T-helper 17 cell (primary cell): ENCODE measurements around the gene TNNT1. TPM values are rescaled to one million over a fixed set of nuclear protein-coding genes. Genes with fewer than 3 reads are reported as not detected.
"Not testable (repeated sequence)": the region's sequence is repeated elsewhere in the genome, so short reads cannot be mapped to it uniquely, and the experiment has no call there.

Experiments
- ATAC-seq: fragments of 150-1000 bp; cut with Tn5 transposase; 2 replicates; pipeline ENCODE4 v1.10.0; 2021; ENCODE audit warnings: mild to moderate bottlenecking, moderate library complexity
- DNase-seq, 3 donors: peaks; one replicate each; pipeline versions ENCODE4 v3.0.0 to v3.0.0-alpha.2; 2020 to 2021
- H3K9me3 ChIP-seq: one replicate; pipeline ENCODE4 v1.7.0; 2013; ENCODE audit warnings: low read length, mild to moderate bottlenecking; ENCODE audit not compliant: control insufficient read depth, poor library complexity, severe bottlenecking
- H3K27ac Mint-ChIP-seq: one replicate; pipeline ENCODE4 v1.8.0; 2022; ENCODE audit warnings: mild to moderate bottlenecking, moderate library complexity, mixed read lengths
- H3K27me3 Mint-ChIP-seq: one replicate; pipeline ENCODE4 v1.8.0; 2022; ENCODE audit warnings: mixed read lengths
- H3K36me3 Mint-ChIP-seq: one replicate; pipeline ENCODE4 v1.8.0; 2022; ENCODE audit warnings: low read depth, mixed read lengths
- H3K4me1 Mint-ChIP-seq: one replicate; pipeline ENCODE4 v1.8.0; 2022; ENCODE audit warnings: mild to moderate bottlenecking, mixed read lengths
- H3K4me3 Mint-ChIP-seq: one replicate; pipeline ENCODE4 v1.8.0; 2022; ENCODE audit warnings: mild to moderate bottlenecking, moderate library complexity, mixed read lengths
- total RNA-seq, 4 donors: library from RNA in 2 of 4; stranded (reverse) in 2 of 4; gene quantifications; one replicate each; pipeline ENCODE4 v1.2.3 and lab custom pipeline; 2022 to 2026

Gene TNNT1
- total RNA-seq, 2 donors from 2014 or later = 0.52 TPM; not detected in 1

DNA sequence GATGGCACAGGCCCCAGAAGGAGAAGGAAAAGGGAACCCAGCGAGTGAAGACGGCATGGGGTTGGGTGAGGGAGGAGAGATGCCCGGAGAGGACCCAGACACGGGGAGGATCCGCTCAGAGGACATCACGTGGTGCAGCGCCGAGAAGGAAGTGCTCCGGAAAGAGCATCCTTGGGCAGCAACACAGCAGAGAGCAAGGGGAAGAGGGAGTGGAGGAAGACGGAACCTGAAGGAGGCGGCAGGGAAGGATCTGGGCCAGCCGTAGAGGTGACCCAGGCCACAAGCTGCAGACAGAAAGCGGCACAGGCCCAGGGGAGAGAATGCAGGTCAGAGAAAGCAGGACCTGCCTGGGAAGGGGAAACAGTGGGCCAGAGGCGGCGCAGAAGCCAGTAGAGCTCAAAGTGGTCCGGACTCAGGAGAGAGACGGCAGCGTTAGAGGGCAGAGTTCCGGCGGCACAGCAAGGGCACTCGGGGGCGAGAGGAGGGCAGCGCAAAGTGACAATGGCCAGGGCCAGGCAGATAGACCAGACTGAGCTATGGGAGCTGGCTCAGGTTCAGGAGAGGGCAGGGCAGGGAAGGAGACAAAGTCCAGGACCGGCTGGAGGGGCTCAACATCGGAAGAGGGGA is 32.7 kb downstream of the TNNT1 start:
- peak overlapping the region; percentile 98 for H3K27ac Mint-ChIP-seq
- H3K36me3 Mint-ChIP-seq = peaks cover 10% of the 10 kb centered on the region
- H3K27me3 Mint-ChIP-seq = no peaks in the 10 kb centered on the region
- H3K9me3 ChIP-seq = no peaks in the 10 kb centered on the region
- peaks cover 32% of the 10 kb centered on the region for H3K4me1 Mint-ChIP-seq
- ATAC-seq = peak; percentile 24
- peak in 2 of 3 donors; percentile 32 to 36 for DNase-seq
- H3K4me3 Mint-ChIP-seq = peak overlapping the region; percentile 100

DNA sequence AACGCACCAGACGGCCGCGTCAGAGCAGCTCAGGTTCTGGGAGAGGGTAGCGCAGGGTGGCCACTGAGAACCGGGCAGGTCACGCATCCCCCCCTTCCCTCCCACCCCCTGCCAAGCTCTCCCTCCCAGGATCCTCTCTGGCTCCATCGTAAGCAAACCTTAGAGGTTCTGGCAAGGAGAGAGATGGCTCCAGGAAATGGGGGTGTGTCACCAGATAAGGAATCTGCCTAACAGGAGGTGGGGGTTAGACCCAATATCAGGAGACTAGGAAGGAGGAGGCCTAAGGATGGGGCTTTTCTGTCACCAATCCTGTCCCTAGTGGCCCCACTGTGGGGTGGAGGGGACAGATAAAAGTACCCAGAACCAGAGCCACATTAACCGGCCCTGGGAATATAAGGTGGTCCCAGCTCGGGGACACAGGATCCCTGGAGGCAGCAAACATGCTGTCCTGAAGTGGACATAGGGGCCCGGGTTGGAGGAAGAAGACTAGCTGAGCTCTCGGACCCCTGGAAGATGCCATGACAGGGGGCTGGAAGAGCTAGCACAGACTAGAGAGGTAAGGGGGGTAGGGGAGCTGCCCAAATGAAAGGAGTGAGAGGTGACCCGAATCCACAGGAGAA is 33.5 kb downstream of the TNNT1 start:
- H3K27me3 Mint-ChIP-seq = no peaks in the 10 kb centered on the region
- no peak for DNase-seq
- peaks cover 33% of the 10 kb centered on the region for H3K4me1 Mint-ChIP-seq

DNA sequence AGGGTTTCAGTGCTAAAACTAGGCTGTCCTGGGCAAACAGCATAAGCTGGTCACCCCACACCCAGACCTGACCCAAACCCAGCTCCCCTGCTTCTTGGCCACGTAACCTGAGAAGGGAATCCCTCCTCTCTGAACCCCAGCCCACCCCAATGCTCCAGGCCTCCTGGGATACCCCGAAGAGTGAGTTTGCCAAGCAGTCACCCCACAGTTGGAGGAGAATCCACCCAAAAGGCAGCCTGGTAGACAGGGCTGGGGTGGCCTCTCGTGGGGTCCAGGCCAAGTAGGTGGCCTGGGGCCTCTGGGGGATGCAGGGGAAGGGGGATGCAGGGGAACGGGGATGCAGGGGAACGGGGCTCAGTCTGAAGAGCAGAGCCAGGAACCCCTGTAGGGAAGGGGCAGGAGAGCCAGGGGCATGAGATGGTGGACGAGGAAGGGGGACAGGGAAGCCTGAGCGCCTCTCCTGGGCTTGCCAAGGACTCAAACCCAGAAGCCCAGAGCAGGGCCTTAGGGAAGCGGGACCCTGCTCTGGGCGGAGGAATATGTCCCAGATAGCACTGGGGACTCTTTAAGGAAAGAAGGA is 34.4 kb downstream of the TNNT1 start:
- Mint-ChIP-seq H3K27ac (peak overlapping the region; percentile 34), H3K27me3 (no peaks in the 10 kb centered on the region), H3K36me3 (peaks cover 12% of the 10 kb centered on the region), H3K4me3 (peak overlapping the region; percentile 100), H3K4me1 (peaks cover 36% of the 10 kb centered on the region)
- H3K9me3 ChIP-seq = no peaks in the 10 kb centered on the region
- ATAC-seq (no peak), DNase-seq (no peak)

More for the DNA sequence above, 33.5 kb downstream of the TNNT1 start:
- Mint-ChIP-seq H3K27ac (peak overlapping the region; percentile 98), H3K4me3 (peak overlapping the region; percentile 100), H3K36me3 (peaks cover 12% of the 10 kb centered on the region)
- H3K9me3 ChIP-seq = no peaks in the 10 kb centered on the region
- ATAC-seq = no peak

DNA sequence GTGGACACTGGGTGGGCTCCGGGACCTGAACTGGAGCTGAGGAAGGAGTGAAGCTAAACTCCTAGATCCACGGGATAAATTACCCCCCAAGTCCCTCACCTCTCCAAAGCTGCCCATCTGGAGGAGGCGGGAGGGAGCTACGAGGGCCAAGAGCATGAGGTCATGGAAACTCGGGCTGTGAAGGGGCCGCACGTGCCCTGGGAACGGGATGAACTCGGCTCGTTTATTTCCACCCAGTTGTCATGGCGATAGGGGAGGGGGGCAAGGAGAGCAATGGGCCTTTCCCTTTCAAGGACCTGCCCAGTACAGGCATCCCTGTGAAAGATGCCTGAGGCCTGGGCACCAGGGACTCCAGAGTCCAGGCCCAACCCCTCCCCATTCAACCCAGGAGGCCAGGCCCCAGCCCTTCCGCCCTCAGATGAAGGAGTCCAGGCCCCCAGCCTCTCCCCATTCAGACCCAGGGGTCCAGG is 35.4 kb downstream of the TNNT1 start:
- Mint-ChIP-seq H3K4me1 (peaks cover 36% of the 10 kb centered on the region), H3K27ac (peak overlapping the region; percentile 34), H3K27me3 (no peaks in the 10 kb centered on the region), H3K36me3 (peaks cover 12% of the 10 kb centered on the region), H3K4me3 (no peak overlapping the region)
- ATAC-seq (no peak), DNase-seq (no peak)
- no peaks in the 10 kb centered on the region for H3K9me3 ChIP-seq

DNA sequence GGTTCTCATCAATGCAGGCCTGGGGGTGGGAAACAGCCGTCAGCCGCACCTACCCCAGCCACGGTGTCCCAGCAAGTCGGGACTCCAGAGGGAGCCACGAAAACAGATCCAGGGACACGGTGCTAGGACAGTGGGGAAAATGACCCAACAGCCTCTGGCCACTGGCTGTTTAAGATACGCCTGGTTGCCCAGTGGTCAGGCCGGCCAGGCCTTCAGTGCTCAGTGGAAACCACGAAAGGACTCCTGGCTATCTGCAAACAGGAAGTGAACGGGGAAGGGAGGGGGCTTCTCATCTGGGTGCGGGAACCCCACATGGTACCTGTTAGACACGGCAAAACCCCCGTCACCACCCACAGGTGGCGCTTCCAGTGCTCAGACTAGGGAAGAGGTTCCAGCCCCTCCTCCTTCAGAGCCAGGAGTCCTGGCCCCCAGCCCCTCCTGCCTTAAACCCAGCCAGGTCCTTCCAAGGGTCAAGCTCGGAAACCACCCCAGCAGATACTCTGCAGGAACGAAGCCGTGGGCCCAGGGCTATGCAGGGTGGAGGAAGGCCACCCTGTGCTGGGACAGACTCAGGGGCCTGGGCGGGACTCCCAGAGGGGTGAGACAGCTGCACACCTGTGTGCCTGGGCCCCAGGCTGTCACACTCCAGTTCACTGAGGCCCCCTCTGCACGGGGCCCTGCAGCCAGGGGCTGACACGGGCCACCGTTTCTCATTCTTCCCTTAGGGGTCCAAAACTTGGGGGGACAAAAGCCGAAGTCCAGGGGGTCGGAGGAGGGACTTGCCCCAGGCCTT is 36.0 kb downstream of the TNNT1 start:
- H3K27ac Mint-ChIP-seq = no peak overlapping the region
- H3K4me1 Mint-ChIP-seq = peaks cover 35% of the 10 kb centered on the region
- ATAC-seq (no peak), DNase-seq (no peak)
- H3K4me3 Mint-ChIP-seq = no peak overlapping the region
- H3K27me3 Mint-ChIP-seq = no peaks in the 10 kb centered on the region
- H3K36me3 Mint-ChIP-seq = peaks cover 15% of the 10 kb centered on the region
- no peaks in the 10 kb centered on the region for H3K9me3 ChIP-seq

DNA sequence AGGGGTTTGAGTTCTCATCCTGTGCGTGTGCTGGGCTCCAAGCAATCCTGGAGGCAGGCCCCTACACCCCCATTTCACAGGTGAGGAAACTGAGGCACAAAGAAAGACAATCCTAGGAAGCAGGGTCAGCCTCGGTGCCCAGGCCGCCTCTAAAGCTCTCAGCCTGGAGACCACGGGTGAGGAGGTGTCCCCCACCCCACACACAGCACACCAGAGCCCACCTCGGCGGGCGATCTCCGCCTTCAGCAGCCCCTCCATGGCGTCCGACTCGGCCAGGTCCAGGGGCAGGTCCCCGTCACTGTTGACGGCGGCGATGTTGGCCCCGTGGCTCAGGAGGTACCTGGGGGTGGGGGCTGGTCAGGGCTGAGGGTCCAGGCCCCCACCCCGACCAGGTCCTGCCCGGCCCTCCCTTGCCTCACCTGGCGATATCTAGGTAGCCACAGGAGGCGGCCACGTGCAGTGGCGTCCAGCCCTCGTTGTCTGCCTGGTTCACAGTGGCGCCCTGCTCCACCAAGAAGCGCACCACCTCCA is 36.7 kb downstream of the TNNT1 start:
- Mint-ChIP-seq H3K36me3 (peaks cover 13% of the 10 kb centered on the region), H3K27me3 (no peaks in the 10 kb centered on the region), H3K4me1 (peaks cover 32% of the 10 kb centered on the region), H3K27ac (no peak overlapping the region), H3K4me3 (no peak overlapping the region)
- no peak for DNase-seq
- H3K9me3 ChIP-seq = no peaks in the 10 kb centered on the region
- no peak for ATAC-seq

DNA sequence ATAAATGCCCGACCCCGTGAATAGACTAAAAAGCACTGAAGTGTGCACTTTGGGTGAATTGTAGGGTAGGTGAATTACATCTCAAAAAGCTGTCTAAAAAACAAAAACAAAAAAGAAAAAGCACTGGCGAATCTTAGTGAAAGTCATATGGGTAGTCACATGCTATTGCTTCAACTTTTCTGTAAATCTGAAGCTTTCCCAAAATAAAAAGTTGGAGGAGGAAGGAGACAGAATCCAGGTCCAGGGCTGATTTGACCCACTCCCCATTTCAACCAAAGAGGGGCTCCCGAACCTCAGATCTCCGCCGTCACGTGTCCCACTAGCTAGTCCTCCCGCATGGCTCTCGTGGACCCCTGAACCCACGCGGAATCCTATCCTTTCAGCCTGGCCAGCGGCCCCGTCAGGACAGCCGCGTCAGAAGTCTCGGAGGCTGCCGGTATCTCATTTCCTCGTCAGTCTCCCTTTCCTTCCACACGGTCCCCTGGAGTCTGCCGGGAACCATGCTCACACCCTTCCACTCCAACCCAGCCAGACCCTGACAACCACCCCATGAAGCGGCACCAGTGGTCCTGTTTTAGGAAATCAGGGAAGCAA is 37.7 kb downstream of the TNNT1 start:
- no peaks in the 10 kb centered on the region for H3K27me3 Mint-ChIP-seq
- no peaks in the 10 kb centered on the region for H3K9me3 ChIP-seq
- H3K27ac Mint-ChIP-seq = peak overlapping the region; percentile 81
- no peak for ATAC-seq
- peaks cover 10% of the 10 kb centered on the region for H3K36me3 Mint-ChIP-seq
- no peak for DNase-seq
- no peak overlapping the region for H3K4me3 Mint-ChIP-seq
- peaks cover 29% of the 10 kb centered on the region for H3K4me1 Mint-ChIP-seq

DNA sequence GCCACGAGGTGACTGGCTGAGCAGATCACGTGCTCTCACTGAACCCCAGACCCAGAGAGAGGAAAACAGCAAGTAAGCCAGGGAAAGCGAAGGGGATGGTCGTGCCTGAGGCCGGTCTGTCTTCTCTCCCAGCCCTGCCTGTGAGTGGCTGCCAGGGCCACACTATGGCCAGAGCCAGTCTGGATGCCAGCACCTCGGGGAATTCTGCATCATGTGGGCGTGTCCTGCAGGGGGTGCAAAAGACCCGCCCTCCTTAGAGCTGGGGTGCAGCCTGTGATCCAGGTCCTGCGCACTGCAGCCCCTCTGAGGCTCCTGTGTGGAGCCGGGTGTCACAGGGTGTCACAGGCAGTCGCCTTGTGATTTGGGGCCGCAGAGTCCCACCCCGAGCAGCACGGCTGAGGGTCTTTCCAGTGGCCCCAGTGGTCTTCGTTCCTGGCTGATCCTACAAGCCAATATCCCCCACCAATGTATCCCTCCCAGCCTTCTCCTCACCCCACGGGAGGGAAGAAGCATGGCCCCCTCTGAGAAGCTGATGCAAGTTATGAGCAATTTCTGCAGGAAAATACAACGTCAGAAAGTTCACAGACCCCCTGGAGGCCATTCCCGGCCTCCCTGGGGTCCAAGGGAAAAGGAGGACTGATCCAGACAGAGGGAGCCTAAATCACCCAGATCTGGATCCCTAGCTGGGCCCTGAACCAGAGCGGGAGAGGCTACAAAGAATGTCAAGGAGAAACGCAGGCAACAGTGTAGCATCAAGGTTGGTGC is 39.3 kb downstream of the TNNT1 start:
- Mint-ChIP-seq H3K27me3 (no peaks in the 10 kb centered on the region), H3K36me3 (peaks cover 6% of the 10 kb centered on the region), H3K4me3 (no peak overlapping the region), H3K4me1 (peaks cover 19% of the 10 kb centered on the region), H3K27ac (no peak overlapping the region)
- no peaks in the 10 kb centered on the region for H3K9me3 ChIP-seq
- DNase-seq = no peak
- ATAC-seq = no peak

DNA sequence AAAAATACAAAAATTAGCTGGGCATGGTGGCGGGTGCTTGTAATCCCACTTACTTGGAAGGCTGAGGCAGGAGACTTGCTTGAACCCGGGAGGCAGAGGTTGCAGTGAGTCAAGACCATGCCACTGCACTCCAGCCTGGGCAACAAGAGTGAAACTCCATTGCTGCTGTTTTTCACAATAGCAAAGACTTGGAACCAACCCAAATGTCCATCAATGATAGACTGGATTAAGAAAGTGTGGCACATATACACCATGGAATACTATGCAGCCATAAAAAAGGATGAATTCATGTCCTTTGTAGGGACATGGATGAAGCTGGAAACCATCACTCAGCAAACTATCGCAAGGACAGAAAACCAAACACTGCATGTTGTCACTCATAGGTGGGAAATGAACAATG is 41.8 kb downstream of the TNNT1 start:
- not testable (repeated sequence) for H3K27me3 Mint-ChIP-seq, H3K36me3 Mint-ChIP-seq, H3K27ac Mint-ChIP-seq, ATAC-seq, H3K9me3 ChIP-seq, H3K4me3 Mint-ChIP-seq, DNase-seq
- peaks cover 19% of the 10 kb centered on the region for H3K4me1 Mint-ChIP-seq

DNA sequence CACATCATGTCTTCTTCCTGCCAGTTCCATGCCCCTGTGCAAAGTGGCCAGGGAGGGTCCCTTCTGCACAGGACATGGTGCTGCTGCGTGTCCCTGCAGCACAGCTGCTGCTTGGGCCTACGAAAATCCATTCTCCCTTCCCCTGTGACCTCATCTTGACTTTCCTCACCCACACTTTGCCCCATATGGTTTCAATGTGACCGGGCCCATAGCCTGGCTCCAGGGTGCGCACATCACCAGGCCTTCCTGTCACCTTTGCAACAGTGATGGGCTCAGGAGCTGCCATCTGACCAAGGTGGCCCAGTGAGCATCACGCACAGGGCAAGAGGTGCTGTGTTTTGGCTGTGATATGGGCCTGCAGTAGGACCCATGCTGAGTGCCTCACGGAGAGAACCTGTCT is 42.4 kb downstream of the TNNT1 start:
- DNase-seq (no peak), ATAC-seq (no peak)
- Mint-ChIP-seq H3K27ac (no peak overlapping the region), H3K36me3 (peaks cover 9% of the 10 kb centered on the region), H3K4me1 (peaks cover 19% of the 10 kb centered on the region), H3K4me3 (peak overlapping the region; percentile 66), H3K27me3 (no peaks in the 10 kb centered on the region)
- H3K9me3 ChIP-seq = no peaks in the 10 kb centered on the region

DNA sequence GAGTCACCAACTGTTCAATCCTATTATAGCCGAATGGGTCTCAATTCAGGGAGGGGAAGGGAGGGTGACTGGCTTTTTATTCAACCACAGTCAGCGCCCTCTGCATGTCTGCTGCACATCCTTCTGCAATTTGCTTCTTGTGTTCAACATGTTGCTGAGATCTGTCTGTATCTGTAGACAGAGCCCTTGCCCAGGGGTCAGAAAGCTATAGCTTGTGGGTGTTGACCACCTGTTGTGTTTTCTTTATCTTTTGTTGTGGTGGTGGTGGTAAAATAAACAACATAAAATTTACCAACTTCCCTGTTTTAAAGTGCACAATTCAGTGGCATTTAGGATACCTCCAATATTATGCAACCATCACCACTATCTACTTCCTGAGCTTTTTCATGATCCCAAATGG is 43.8 kb downstream of the TNNT1 start:
- DNase-seq (no peak), ATAC-seq (no peak)
- H3K36me3 Mint-ChIP-seq = peaks cover 7% of the 10 kb centered on the region
- H3K4me3 Mint-ChIP-seq = no peak overlapping the region
- H3K4me1 Mint-ChIP-seq = peaks cover 17% of the 10 kb centered on the region
- no peaks in the 10 kb centered on the region for H3K9me3 ChIP-seq
- H3K27me3 Mint-ChIP-seq = no peaks in the 10 kb centered on the region
- H3K27ac Mint-ChIP-seq = peak overlapping the region; percentile 62

DNA sequence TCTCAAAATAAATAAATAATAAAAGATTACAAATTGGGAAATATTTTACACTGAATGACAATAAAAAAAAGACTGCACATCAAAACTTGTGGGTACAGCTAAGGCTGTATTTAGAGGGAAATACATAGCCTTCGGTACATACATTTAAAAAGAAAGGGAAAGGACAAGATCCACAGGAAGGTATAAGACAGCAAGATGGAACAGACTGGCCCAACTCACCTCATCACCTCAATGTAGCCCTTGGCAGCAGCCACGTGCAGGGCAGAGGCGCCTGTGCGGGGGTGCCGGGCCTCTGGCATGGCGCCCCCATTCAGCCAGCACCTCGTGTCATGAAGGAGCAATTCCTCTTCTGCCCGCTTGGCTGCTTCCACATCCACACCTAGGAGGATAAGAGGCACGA is 45.8 kb downstream of the TNNT1 start:
- ATAC-seq (no peak), DNase-seq (no peak)
- H3K27me3 Mint-ChIP-seq = no peaks in the 10 kb centered on the region
- H3K4me1 Mint-ChIP-seq = peaks cover 9% of the 10 kb centered on the region
- H3K4me3 Mint-ChIP-seq = no peak overlapping the region
- H3K27ac Mint-ChIP-seq = no peak overlapping the region
- H3K9me3 ChIP-seq = no peaks in the 10 kb centered on the region
- peaks cover 4% of the 10 kb centered on the region for H3K36me3 Mint-ChIP-seq
